CD4-positive, CD25-positive, alpha-beta regulatory T cell (primary cell): ENCODE data around the gene NF2. TPM values are rescaled to one million over a fixed set of nuclear protein-coding genes. Genes with fewer than 3 reads are reported as not detected.

Experiments
- ATAC-seq, 2 donors: fragments of 150-1000 bp; cut with Tn5 transposase; one replicate each; pipeline ENCODE4 v1.10.0; 2021; ENCODE audit warnings: low read depth in 2 of 2, moderate number of reproducible peaks in 2 of 2, moderate library complexity in 1 of 2
- DNase-seq, 3 donors: peaks; one replicate each; pipeline versions ENCODE4 v3.0.0 to v3.0.0-alpha.2; 2012 to 2022; ENCODE audit warnings: mixed read lengths in 1 of 3
- H3K27ac ChIP-seq: one replicate; pipeline ENCODE4 v1.7.0; 2013; ENCODE audit warnings: mild to moderate bottlenecking, low read length; ENCODE audit not compliant: insufficient read depth, poor library complexity, severe bottlenecking
- H3K27me3 ChIP-seq: one replicate; pipeline ENCODE4 v1.7.0; 2013; ENCODE audit warnings: low read length; ENCODE audit not compliant: control insufficient read depth, insufficient read depth
- H3K36me3 ChIP-seq: one replicate; pipeline ENCODE4 v1.7.0; 2013; ENCODE audit warnings: mild to moderate bottlenecking, low read length, moderate library complexity; ENCODE audit not compliant: control insufficient read depth, insufficient read depth
- H3K4me1 ChIP-seq: 2 replicates; pipeline ENCODE4 v1.7.0; 2013; ENCODE audit warnings: mild to moderate bottlenecking, low read length; ENCODE audit not compliant: insufficient read depth, control insufficient read depth, poor library complexity, severe bottlenecking
- H3K4me3 ChIP-seq: one replicate; pipeline ENCODE4 v1.7.0; 2013; ENCODE audit warnings: low read depth, mild to moderate bottlenecking, low read length, moderate library complexity
- H3K9me3 ChIP-seq, 2 experiments: 1 replicate in 1 of 2; 2 replicates in 1 of 2; pipeline ENCODE4 v1.7.0; 2013; ENCODE audit warnings: low read length in 2 of 2, mild to moderate bottlenecking in 1 of 2, moderate library complexity in 1 of 2; ENCODE audit not compliant: control insufficient read depth in 2 of 2
- H3K27ac Mint-ChIP-seq, 3 donors: one replicate each; pipeline ENCODE4 v1.8.0; 2020 to 2022; ENCODE audit warnings: mild to moderate bottlenecking in 3 of 3, mixed read lengths in 3 of 3, moderate library complexity in 2 of 3
- H3K27me3 Mint-ChIP-seq: one replicate; pipeline ENCODE4 v1.8.0; 2022; ENCODE audit warnings: mild to moderate bottlenecking, mixed read lengths
- H3K36me3 Mint-ChIP-seq: one replicate; pipeline ENCODE4 v1.8.0; 2020; ENCODE audit warnings: mixed read lengths
- H3K4me1 Mint-ChIP-seq, 4 donors: one replicate each; pipeline ENCODE4 v1.8.0; 2020 to 2022; ENCODE audit warnings: mixed read lengths in 4 of 4, mild to moderate bottlenecking in 1 of 4
- H3K4me3 Mint-ChIP-seq, 4 donors: one replicate each; pipeline ENCODE4 v1.8.0; 2020 to 2022; ENCODE audit warnings: mild to moderate bottlenecking in 4 of 4, mixed read lengths in 4 of 4, moderate library complexity in 3 of 4
- H3K9me3 Mint-ChIP-seq, 7 donors: one replicate each; pipeline ENCODE4 v1.8.0; 2020 to 2022; ENCODE audit warnings: mixed read lengths in 7 of 7, mild to moderate bottlenecking in 3 of 7, moderate library complexity in 2 of 7
- polyA plus RNA-seq, 4 donors: library from polyadenylated mRNA; unstranded; fragments of 300-500 nt; fragmentation: Illumina TruSeq; gene quantifications; one replicate each; pipeline ENCODE4 v1.2.3, GENCODE V29; 2021
- total RNA-seq: library from RNA; stranded (reverse); gene quantifications from one replicate; pipeline ENCODE4 v1.2.3, GENCODE V29; 2022

The NF2 gene
- total and polyA plus RNA-seq, 5 donors from 2014 or later: 16.4 to 31.6 (median 20.0) TPM

GRCh38 chr22:29733362-29734201 is 130.1 kb downstream of the NF2 start:
- Mint-ChIP-seq H3K27ac (no peak overlapping the region), H3K27me3 (no peaks in the 10 kb centered on the region), H3K4me3 (no peak overlapping the region), H3K36me3 (peaks cover 4% of the 10 kb centered on the region), H3K4me1 (no peaks in the 10 kb centered on the region), H3K9me3 (no peaks in the 10 kb centered on the region)
- H3K9me3 ChIP-seq: no peaks in the 10 kb centered on the region
- no peak overlapping the region for H3K27ac ChIP-seq
- H3K27me3 ChIP-seq: no peaks in the 10 kb centered on the region
- no peaks in the 10 kb centered on the region for H3K4me1 ChIP-seq
- no peak overlapping the region for H3K4me3 ChIP-seq
- DNase-seq: no peak
- no peaks in the 10 kb centered on the region for H3K36me3 ChIP-seq
- peak in 1 of 2 donors; percentile 16 for ATAC-seq

GRCh38 chr22:29734406-29734805 is 131.0 kb downstream of the NF2 start:
- Mint-ChIP-seq H3K27me3 (no peaks in the 10 kb centered on the region), H3K9me3 (no peaks in the 10 kb centered on the region), H3K4me1 (no peaks in the 10 kb centered on the region), H3K36me3 (peaks cover 9% of the 10 kb centered on the region), H3K27ac (no peak overlapping the region), H3K4me3 (no peak overlapping the region)
- H3K4me1 ChIP-seq: no peaks in the 10 kb centered on the region
- no peaks in the 10 kb centered on the region for H3K36me3 ChIP-seq
- no peak overlapping the region for H3K4me3 ChIP-seq
- no peaks in the 10 kb centered on the region for H3K9me3 ChIP-seq
- DNase-seq (no peak), ATAC-seq (no peak)
- no peaks in the 10 kb centered on the region for H3K27me3 ChIP-seq
- no peak overlapping the region for H3K27ac ChIP-seq

- Mint-ChIP-seq H3K4me1 (no peaks in the 10 kb centered on the region), H3K4me3 (no peak overlapping the region), H3K36me3 (peaks cover 9% of the 10 kb centered on the region), H3K27ac (no peak overlapping the region), H3K9me3 (no peaks in the 10 kb centered on the region), H3K27me3 (no peaks in the 10 kb centered on the region)
- Histone ChIP-seq H3K27me3 (no peaks in the 10 kb centered on the region), H3K4me1 (no peaks in the 10 kb centered on the region), H3K4me3 (no peak overlapping the region), H3K36me3 (no peaks in the 10 kb centered on the region), H3K27ac (no peak overlapping the region), H3K9me3 (no peaks in the 10 kb centered on the region)
- no peak for DNase-seq
- ATAC-seq: no peak
These were observed 131.4 kb downstream of the NF2 start for GRCh38 chr22:29734838-29735237.

GRCh38 chr22:29735416-29735815 is 132.0 kb downstream of the NF2 start:
- Mint-ChIP-seq H3K36me3 (peaks cover 9% of the 10 kb centered on the region), H3K9me3 (no peaks in the 10 kb centered on the region)

GRCh38 chr22:29737251-29738117 is 134.1 kb downstream of the NF2 start:
- DNase-seq (no peak), ATAC-seq (no peak)
- Histone ChIP-seq H3K9me3 (no peaks in the 10 kb centered on the region), H3K36me3 (peaks cover 15% of the 10 kb centered on the region), H3K27me3 (no peaks in the 10 kb centered on the region), H3K27ac (no peak overlapping the region), H3K4me1 (no peaks in the 10 kb centered on the region), H3K4me3 (no peak overlapping the region)
- Mint-ChIP-seq H3K27ac (no peak overlapping the region), H3K9me3 (no peaks in the 10 kb centered on the region), H3K4me3 (no peak overlapping the region), H3K36me3 (peaks cover 18% of the 10 kb centered on the region), H3K27me3 (no peaks in the 10 kb centered on the region), H3K4me1 (no peaks in the 10 kb centered on the region)

More at GRCh38 chr22:29735416-29735815, 132.0 kb downstream of the NF2 start:
- Mint-ChIP-seq H3K4me3 (peak overlapping the region in 1 of 4 donors; percentile 75), H3K4me1 (no peaks in the 10 kb centered on the region), H3K27ac (no peak overlapping the region), H3K27me3 (no peaks in the 10 kb centered on the region)
- no peaks in the 10 kb centered on the region for H3K27me3 ChIP-seq
- H3K9me3 ChIP-seq: no peaks in the 10 kb centered on the region
- ATAC-seq (no peak), DNase-seq (no peak)
- no peaks in the 10 kb centered on the region for H3K4me1 ChIP-seq
- H3K4me3 ChIP-seq: no peak overlapping the region
- no peak overlapping the region for H3K27ac ChIP-seq
- peaks cover 4% of the 10 kb centered on the region for H3K36me3 ChIP-seq

- ATAC-seq (no peak), DNase-seq (no peak)
- Histone ChIP-seq H3K4me1 (no peaks in the 10 kb centered on the region), H3K27ac (no peak overlapping the region), H3K4me3 (no peak overlapping the region), H3K27me3 (no peaks in the 10 kb centered on the region), H3K36me3 (peaks cover 15% of the 10 kb centered on the region), H3K9me3 (no peaks in the 10 kb centered on the region)
- Mint-ChIP-seq H3K4me1 (no peaks in the 10 kb centered on the region), H3K27ac (no peak overlapping the region), H3K9me3 (no peaks in the 10 kb centered on the region), H3K36me3 (peaks cover 18% of the 10 kb centered on the region), H3K4me3 (no peak overlapping the region), H3K27me3 (no peaks in the 10 kb centered on the region)
These were observed 134.8 kb downstream of the NF2 start for GRCh38 chr22:29738118-29738815.

- peaks cover 18% of the 10 kb centered on the region for H3K36me3 Mint-ChIP-seq
These were observed 136.0 kb downstream of the NF2 start for GRCh38 chr22:29739346-29739875.

More at GRCh38 chr22:29739346-29739875, 136.0 kb downstream of the NF2 start:
- no peaks in the 10 kb centered on the region for H3K4me1 Mint-ChIP-seq
- H3K4me3 Mint-ChIP-seq: no peak overlapping the region
- H3K27me3 ChIP-seq: no peaks in the 10 kb centered on the region
- H3K36me3 ChIP-seq: peaks cover 15% of the 10 kb centered on the region
- no peaks in the 10 kb centered on the region for H3K9me3 Mint-ChIP-seq
- H3K4me3 ChIP-seq: no peak overlapping the region
- no peak overlapping the region for H3K27ac Mint-ChIP-seq
- ATAC-seq: no peak
- H3K27me3 Mint-ChIP-seq: no peaks in the 10 kb centered on the region
- no peak overlapping the region for H3K27ac ChIP-seq
- H3K9me3 ChIP-seq: no peaks in the 10 kb centered on the region
- DNase-seq: no peak
- no peaks in the 10 kb centered on the region for H3K4me1 ChIP-seq
